MM.1S (cell line): ENCODE data around the gene TMSB10.

Experiments used
- DNase-seq: peaks from one replicate; pipeline ENCODE4 v3.0.0-alpha.2; 2015
- H2AFZ ChIP-seq: fragments of 300-600 bp; sonication (generic); 2 replicates; pipeline ENCODE4 v1.6.0; 2016; ENCODE audit warnings: antibody characterized with exemption, low read length
- H3F3A ChIP-seq: fragments of 300-600 bp; sonication (generic); 2 replicates; pipeline ENCODE4 v1.6.1; 2016; ENCODE audit warnings: mild to moderate bottlenecking, antibody characterized with exemption, low read length, moderate library complexity, mixed read lengths; ENCODE audit not compliant: insufficient read depth
- H3K27ac ChIP-seq: fragments of 300-600 bp; sonication (generic); 2 replicates; pipeline ENCODE4 v1.5.1; 2016; ENCODE audit warnings: mild to moderate bottlenecking, low read length
- H3K27me3 ChIP-seq: fragments of 300-600 bp; sonication (generic); replicated peaks from 2 replicates; pipeline ENCODE4 v1.6.0; 2016; ENCODE audit warnings: low read length; ENCODE audit not compliant: insufficient read depth
- H3K36me3 ChIP-seq: fragments of 300-600 bp; sonication (generic); replicated peaks from 2 replicates; pipeline ENCODE4 v1.6.1; 2016; ENCODE audit warnings: mild to moderate bottlenecking, low read length, mixed read lengths; ENCODE audit not compliant: insufficient read depth
- H3K4me1 ChIP-seq: fragments of 300-600 bp; sonication (generic); 2 replicates; pipeline ENCODE4 v1.6.1; 2016; ENCODE audit warnings: low read length, mixed read lengths
- H3K4me2 ChIP-seq: fragments of 300-600 bp; sonication (generic); 2 replicates; pipeline ENCODE4 v1.6.0; 2016; ENCODE audit warnings: low read depth, low read length
- H3K4me3 ChIP-seq: fragments of 300-600 bp; sonication (generic); 2 replicates; pipeline ENCODE4 v1.5.1; 2016; ENCODE audit warnings: low read length, mixed read lengths
- H3K79me2 ChIP-seq: fragments of 300-600 bp; sonication (generic); 2 replicates; pipeline ENCODE4 v1.6.1; 2016; ENCODE audit warnings: mixed run types, low read length, mixed read lengths
- H3K9ac ChIP-seq: fragments of 300-600 bp; sonication (generic); 2 replicates; pipeline ENCODE4 v1.6.1; 2016; ENCODE audit warnings: low read length, mixed read lengths
- H3K9me2 ChIP-seq: fragments of 300-600 bp; sonication (generic); replicated peaks from 2 replicates; pipeline ENCODE4 v1.6.1; 2016; ENCODE audit warnings: mild to moderate bottlenecking, low read length, mixed read lengths; ENCODE audit not compliant: insufficient read depth
- H3K9me3 ChIP-seq: fragments of 300-600 bp; sonication (generic); replicated peaks from 2 replicates; pipeline ENCODE4 v1.6.1; 2016; ENCODE audit warnings: mild to moderate bottlenecking, low read length, mixed read lengths; ENCODE audit not compliant: insufficient read depth
- H4K20me1 ChIP-seq: fragments of 300-600 bp; sonication (generic); 2 replicates; pipeline ENCODE4 v1.6.1; 2016; ENCODE audit warnings: mild to moderate bottlenecking, low read length, moderate library complexity, mixed read lengths; ENCODE audit not compliant: insufficient read depth
- CTCF ChIP-seq: fragments of 300-600 bp; sonication (generic); IDR thresholded peaks from 2 replicates; pipeline ENCODE4 v1.5.1; 2016; ENCODE audit warnings: antibody characterized with exemption, low read length, mixed read lengths
- EZH2 ChIP-seq: fragments of 300-600 bp; sonication (generic); optimal IDR thresholded peaks from 2 replicates; pipeline ENCODE3; 2017; ENCODE audit warnings: low read depth, mild to moderate bottlenecking, antibody characterized with exemption, low read length, mixed read lengths
- EZH2phosphoT487 ChIP-seq: fragments of 300-600 bp; sonication (generic); IDR thresholded peaks from 2 replicates; pipeline ENCODE4 v1.6.1; 2018; ENCODE audit warnings: antibody characterized with exemption, low read length

Gene TMSB10

DNA sequence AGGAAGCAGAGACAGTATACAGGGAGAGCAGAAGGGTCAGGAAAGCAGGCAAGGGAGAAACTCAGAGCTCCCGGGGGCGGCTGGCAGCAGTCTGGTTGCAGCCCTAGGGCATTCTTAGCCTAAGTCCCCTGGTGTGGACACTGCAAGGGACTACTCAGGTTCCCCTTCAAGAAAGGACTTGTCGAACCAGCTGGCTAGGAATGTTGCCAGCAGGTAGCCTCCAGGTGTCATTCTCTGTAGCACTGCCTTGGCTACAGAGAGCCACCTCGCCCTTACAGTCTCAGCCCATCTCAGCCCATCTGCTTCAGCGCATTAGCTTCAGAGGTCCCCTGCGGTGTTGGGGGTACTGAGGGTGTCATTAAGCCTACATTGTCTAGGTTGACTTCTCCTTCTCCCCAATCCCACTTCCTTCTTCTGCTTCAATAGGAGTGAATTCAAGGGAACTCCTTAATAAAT, 11.3 kb upstream of the TMSB10 start:
- H3K27me3 ChIP-seq = no peaks in the 10 kb centered on the region
- H3K79me2 ChIP-seq = no peaks in the 10 kb centered on the region
- H3K4me2 ChIP-seq = no peak overlapping the region
- no peaks in the 10 kb centered on the region for H3K9me3 ChIP-seq
- no peak for DNase-seq
- H3K9ac ChIP-seq = no peak overlapping the region
- H3K27ac ChIP-seq = no peak overlapping the region
- H3K4me3 ChIP-seq = no peak overlapping the region
- no peaks in the 10 kb centered on the region for H4K20me1 ChIP-seq
- no peak overlapping the region for H2AFZ ChIP-seq
- H3K4me1 ChIP-seq = 0 out of 2 replicates have a peak, but pooled peaks cover 2% of the 10 kb centered on the region
- H3F3A ChIP-seq = no peaks in the 10 kb centered on the region
- TF ChIP-seq EZH2phosphoT487 (no peak), CTCF (no peak), EZH2 (no peak)
- no peaks in the 10 kb centered on the region for H3K36me3 ChIP-seq
- H3K9me2 ChIP-seq = no peaks in the 10 kb centered on the region

DNA sequence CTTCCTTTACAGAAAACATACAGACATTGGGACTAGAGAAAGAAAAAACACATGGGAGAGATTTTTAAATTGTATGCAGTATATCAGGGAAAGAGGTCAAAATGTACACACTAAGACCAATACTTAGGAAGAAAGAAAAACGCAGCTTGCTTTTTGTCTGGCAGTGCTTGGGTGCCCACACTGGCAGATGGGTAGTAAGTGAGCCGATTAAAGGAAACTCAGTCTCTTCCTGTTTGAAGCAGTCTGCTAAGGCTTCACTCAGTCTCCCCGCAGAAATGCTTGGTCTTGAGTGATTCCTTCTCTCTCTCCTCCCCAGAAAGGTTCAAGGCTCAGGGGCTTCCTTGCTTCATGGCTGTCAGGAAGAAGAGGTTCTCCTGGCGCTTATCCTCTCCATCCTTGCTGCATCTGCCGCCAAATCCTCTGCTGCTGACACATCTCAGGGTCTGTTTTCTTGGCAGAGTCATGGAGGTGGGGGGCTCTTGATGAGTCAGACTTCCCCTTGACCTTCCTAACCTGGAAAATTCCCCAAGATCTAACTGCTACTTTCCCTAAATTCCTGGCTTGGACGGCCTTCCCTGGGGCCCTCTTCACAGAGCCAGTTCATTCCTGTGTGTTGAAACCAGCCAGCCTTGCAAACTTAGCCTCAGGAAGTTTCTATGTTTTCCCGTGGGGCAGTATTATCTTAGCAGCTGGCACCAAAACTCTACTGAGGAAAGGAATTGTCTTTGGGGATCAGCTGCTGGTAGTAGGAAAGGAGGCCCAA, 10.5 kb upstream of the TMSB10 start:
- Histone ChIP-seq H3K4me1 (no peaks in the 10 kb centered on the region), H3K9me2 (no peaks in the 10 kb centered on the region), H3K36me3 (no peaks in the 10 kb centered on the region), H3K4me3 (no peak overlapping the region), H3K79me2 (no peaks in the 10 kb centered on the region), H3K9ac (no peak overlapping the region), H2AFZ (no peak overlapping the region), H3K27me3 (no peaks in the 10 kb centered on the region), H3K4me2 (no peak overlapping the region), H4K20me1 (no peaks in the 10 kb centered on the region), H3K9me3 (no peaks in the 10 kb centered on the region), H3F3A (no peaks in the 10 kb centered on the region), H3K27ac (no peak overlapping the region)
- no peak for TF ChIP-seq EZH2phosphoT487
- TF ChIP-seq CTCF = no peak
- no peak for TF ChIP-seq EZH2
- no peak for DNase-seq

DNA sequence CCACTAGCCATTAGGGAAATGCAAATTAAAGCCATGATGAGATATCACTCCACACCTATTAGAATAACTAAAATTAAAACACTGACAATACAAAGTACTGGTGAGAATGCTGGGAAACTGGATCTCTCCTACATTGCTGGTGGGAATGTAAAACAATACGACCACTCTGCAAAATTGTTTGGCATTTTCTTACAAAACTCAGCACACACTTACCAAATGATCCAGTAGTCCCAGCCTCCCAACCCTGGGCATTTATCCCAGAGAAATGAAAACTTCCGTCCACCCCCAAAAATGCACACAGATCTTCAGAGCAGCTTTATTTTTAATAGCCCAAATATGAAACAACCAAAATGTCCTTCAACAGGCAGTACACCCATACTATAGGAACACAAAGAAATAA, 8.9 kb upstream of the TMSB10 start:
- Histone ChIP-seq H3K9ac (no peak overlapping the region), H3K9me3 (no peaks in the 10 kb centered on the region), H3K9me2 (no peaks in the 10 kb centered on the region), H3K27ac (no peak overlapping the region), H2AFZ (no peak overlapping the region), H3K36me3 (no peaks in the 10 kb centered on the region), H4K20me1 (no peaks in the 10 kb centered on the region), H3K4me2 (no peak overlapping the region), H3F3A (no peaks in the 10 kb centered on the region), H3K27me3 (no peaks in the 10 kb centered on the region), H3K79me2 (no peaks in the 10 kb centered on the region), H3K4me3 (no peak overlapping the region), H3K4me1 (no peaks in the 10 kb centered on the region)
- TF ChIP-seq EZH2phosphoT487 = no peak
- no peak for TF ChIP-seq EZH2
- no peak for TF ChIP-seq CTCF
- no peak for DNase-seq
